Panc1 (cell line): Measurements from ENCODE around the gene LHFPL3. TPM values are rescaled to one million over a fixed set of nuclear protein-coding genes. Genes with fewer than 3 reads are reported as not detected.

Source experiments
- ATAC-seq: fragments of 200-7000 bp; cut with Tn5 transposase; 2 replicates; pipeline ENCODE4 v1.9.1; 2020; ENCODE audit warnings: mild to moderate bottlenecking, moderate library complexity
- BruUV-seq: library from RNA; stranded (reverse); fragments of 400-500 nt; replicated peaks from 2 replicates; lab custom pipeline; 2021; lab: Mats Ljungman, UMichigan
- CTCF ChIA-PET: fragments of 300-600 bp; sonication (Branson Sonifier 250); formaldehyde crosslinking; loops from one replicate; lab custom pipeline; 2022; ENCODE audit warnings: antibody characterized with exemption; lab: Charles Lee
- POLR2A ChIA-PET: fragments of 300-600 bp; sonication (Branson Sonifier 250); formaldehyde crosslinking; loops from one replicate; lab custom pipeline; 2022; ENCODE audit warnings: antibody characterized with exemption; lab: Charles Lee
- DNase-seq: peaks from one replicate; pipeline ENCODE4 v3.0.0-alpha.2; 2010; ENCODE audit warnings: low read depth, low spot score
- H3K27ac ChIP-seq: 2 replicates; pipeline ENCODE4 v1.5.1; 2011; ENCODE audit warnings: mild to moderate bottlenecking, low read length, inconsistent platforms
- H3K27me3 ChIP-seq: fragments of 200-500 bp; sonication (Bioruptor generic); 2 replicates; pipeline ENCODE4 v1.6.0; 2014; ENCODE audit warnings: low read length, inconsistent platforms; ENCODE audit not compliant: control insufficient read depth, insufficient read depth
- H3K36me3 ChIP-seq: fragments of 200-500 bp; sonication (Bioruptor generic); 2 replicates; pipeline ENCODE4 v1.5.1; 2014; ENCODE audit warnings: inconsistent platforms, mild to moderate bottlenecking, low read length, moderate library complexity; ENCODE audit not compliant: control insufficient read depth, insufficient read depth
- H3K4me1 ChIP-seq: 2 replicates; pipeline ENCODE4 v1.5.1; 2011; ENCODE audit warnings: inconsistent platforms, mild to moderate bottlenecking, low read length, moderate library complexity; ENCODE audit not compliant: control insufficient read depth, insufficient read depth
- H3K4me3 ChIP-seq, 2 experiments: 2 replicates each; pipeline ENCODE4 v1.5.1; 2011 to 2012; ENCODE audit warnings: low read depth in 2 of 2, low read length in 2 of 2, mild to moderate bottlenecking in 2 of 2, inconsistent platforms in 1 of 2, moderate library complexity in 1 of 2
- H3K9me3 ChIP-seq: fragments of 200-500 bp; sonication (Bioruptor generic); 2 replicates; pipeline ENCODE4 v1.5.1; 2014; ENCODE audit warnings: low read depth, mild to moderate bottlenecking, inconsistent platforms, low read length, moderate library complexity; ENCODE audit not compliant: control insufficient read depth, insufficient read depth
- CTCF ChIP-seq: fragments of 450-650 bp; IDR thresholded peaks from 2 replicates; pipeline ENCODE4 v1.5.1; 2017; ENCODE audit warnings: mild to moderate bottlenecking
- POLR2AphosphoS5 ChIP-seq: IDR thresholded peaks from 2 replicates; pipeline ENCODE4 v1.6.1; 2012; ENCODE audit warnings: mild to moderate bottlenecking, low read depth, low read length, moderate library complexity
- REST ChIP-seq, 2 experiments: IDR thresholded peaks; 2 replicates each; pipeline ENCODE4 v1.6.1; 2011 to 2012; ENCODE audit warnings: low read depth in 2 of 2, control low read depth in 1 of 2, low read length in 1 of 2, mild to moderate bottlenecking in 1 of 2, moderate library complexity in 1 of 2; ENCODE audit not compliant: insufficient read depth in 1 of 2
- SIN3A ChIP-seq: IDR thresholded peaks from 2 replicates; pipeline ENCODE4 v1.6.1; 2012; ENCODE audit warnings: low read depth, mild to moderate bottlenecking, low read length, moderate library complexity, borderline replicate concordance; ENCODE audit not compliant: insufficient read depth
- TCF7L2 ChIP-seq: IDR thresholded peaks from 2 replicates; pipeline ENCODE4 v1.6.1; 2011; ENCODE audit warnings: mild to moderate bottlenecking, low read depth, low read length, inconsistent platforms
- in situ Hi-C: cut with HindIII; loops from 2 replicates; pipeline ENCODE4 v1.10.0; 2016; ENCODE audit warnings: low sequenced_read_pairs, low pct_unique_long_range_greater_than_20kb
- intact Hi-C: fragments of 100-400 bp; cut with micrococcal nuclease; formaldehyde crosslinking; loops from one replicate; pipeline ENCODE4 v1.10.0; 2022; ENCODE audit not compliant: unreplicated experiment
- total RNA-seq: library from RNA; stranded (reverse); gene quantifications from one replicate; pipeline ENCODE4 v1.2.1, GENCODE V29; 2021; ENCODE audit not compliant: unreplicated experiment

Gene LHFPL3
- total RNA-seq, 1 experiment from 2014 or later = not detected

- no peak for TF ChIP-seq TCF7L2
- no peak for TF ChIP-seq REST (IDR thresholded peaks at IDR 0.05; ENCODE audit: insufficient read depth in 1 of 2, low read depth in 2 of 2, low read length in 1 of 2)
- TF ChIP-seq CTCF = no peak
- TF ChIP-seq SIN3A = no peak
- TF ChIP-seq POLR2AphosphoS5 = no peak
- DNase-seq (no peak), ATAC-seq (no peak)
- CTCF ChIA-PET = no interaction called here
- no peak overlapping the region for H3K4me3 ChIP-seq
- H3K27me3 ChIP-seq = no peaks in the 10 kb centered on the region
- intact Hi-C loops = no loop called here
- in situ Hi-C loops = no loop called here
- no peaks in the 10 kb centered on the region for H3K4me1 ChIP-seq
- no peaks in the 10 kb centered on the region for H3K9me3 ChIP-seq
- no peaks in the 10 kb centered on the region for H3K36me3 ChIP-seq
- H3K27ac ChIP-seq = no peak overlapping the region
- BruUV-seq = no TSS peak
- POLR2A ChIA-PET = no interaction called here
Measured at GRCh38 chr7:104524853-104525252, 196.4 kb downstream of the LHFPL3 start.

- no peak for DNase-seq
- intact Hi-C loops (no loop called here), in situ Hi-C loops (no loop called here)
- POLR2A ChIA-PET = no interaction called here
- CTCF ChIA-PET = no interaction called here
- H3K27me3 ChIP-seq = no peaks in the 10 kb centered on the region
- H3K27ac ChIP-seq = no peak overlapping the region
- no peak overlapping the region for H3K4me3 ChIP-seq
- ATAC-seq = no peak
- no peak for TF ChIP-seq CTCF
- no peaks in the 10 kb centered on the region for H3K4me1 ChIP-seq
- no peaks in the 10 kb centered on the region for H3K36me3 ChIP-seq
- no peaks in the 10 kb centered on the region for H3K9me3 ChIP-seq
- BruUV-seq = no TSS peak
Measured at GRCh38 chr7:104528142-104528541, 199.7 kb downstream of the LHFPL3 start.

GRCh38 chr7:104529567-104529966 is 201.2 kb downstream of the LHFPL3 start:
- Histone ChIP-seq H3K27ac (no peak overlapping the region), H3K4me1 (no peaks in the 10 kb centered on the region), H3K27me3 (no peaks in the 10 kb centered on the region), H3K9me3 (no peaks in the 10 kb centered on the region), H3K4me3 (no peak overlapping the region), H3K36me3 (no peaks in the 10 kb centered on the region)
- intact Hi-C loops (no loop called here), in situ Hi-C loops (no loop called here)
- ATAC-seq = no peak
- ChIA-PET CTCF (no interaction called here), POLR2A (no interaction called here)
- TF ChIP-seq CTCF (no peak), REST (IDR thresholded peaks at IDR 0.05; ENCODE audit: insufficient read depth in 1 of 2, low read depth in 2 of 2, low read length in 1 of 2) (no peak), TCF7L2 (no peak), SIN3A (no peak)
- DNase-seq = no peak
- BruUV-seq = no TSS peak
